Naive thymus-derived CD8-positive, alpha-beta T cell (primary cell): ENCODE results near the gene NR4A1. TPM values are rescaled to one million over a fixed set of nuclear protein-coding genes. Genes with fewer than 3 reads are reported as not detected.

ENCODE experiments used
- ATAC-seq, 2 donors: fragments of 150-1000 bp; cut with Tn5 transposase in 1 of 2; sonication (Bioruptor Pico), chemical (Tn5 transposase) in 1 of 2; 1 replicate in 1 of 2; 2 replicates in 1 of 2; pipeline ENCODE4 v1.10.0; 2021; ENCODE audit warnings: mild to moderate bottlenecking in 2 of 2, moderate library complexity in 2 of 2
- POLR2A ChIA-PET: fragments of 350-600 bp; sonication (Branson Sonifier 250); formaldehyde crosslinking; loops from one replicate; lab custom pipeline; 2021; ENCODE audit warnings: antibody characterized with exemption; lab: Charles Lee
- DNase-seq, 10 donors: peaks; one replicate each; pipeline versions ENCODE4 v3.0.0 to v3.0.0-alpha.2; 2020 to 2022
- H3K27ac Mint-ChIP-seq, 10 donors: one replicate each; pipeline ENCODE4 v1.8.0; 2020 to 2022; ENCODE audit warnings: mild to moderate bottlenecking in 10 of 10, mixed read lengths in 10 of 10, moderate library complexity in 4 of 10, inconsistent platforms in 1 of 10
- H3K27me3 Mint-ChIP-seq, 5 donors: one replicate each; pipeline ENCODE4 v1.8.0; 2021 to 2022; ENCODE audit warnings: mixed read lengths in 5 of 5
- H3K36me3 Mint-ChIP-seq, 3 donors: one replicate each; pipeline ENCODE4 v1.8.0; 2020 to 2022; ENCODE audit warnings: mixed read lengths in 3 of 3, mild to moderate bottlenecking in 2 of 3, inconsistent platforms in 1 of 3
- H3K4me1 Mint-ChIP-seq, 4 donors: one replicate each; pipeline ENCODE4 v1.8.0; 2021 to 2022; ENCODE audit warnings: mixed read lengths in 4 of 4
- H3K4me3 Mint-ChIP-seq, 10 donors: one replicate each; pipeline ENCODE4 v1.8.0; 2020 to 2022; ENCODE audit warnings: mild to moderate bottlenecking in 10 of 10, mixed read lengths in 10 of 10, moderate library complexity in 6 of 10, inconsistent platforms in 1 of 10
- H3K9me3 Mint-ChIP-seq, 9 donors: one replicate each; pipeline ENCODE4 v1.8.0; 2020 to 2022; ENCODE audit warnings: mixed read lengths in 9 of 9, mild to moderate bottlenecking in 3 of 9, inconsistent platforms in 1 of 9, moderate library complexity in 1 of 9
- polyA plus RNA-seq, 3 donors: library from polyadenylated mRNA; unstranded; fragments of 300-500 nt; fragmentation: Illumina TruSeq; gene quantifications; one replicate each; pipeline ENCODE4 v1.2.3, GENCODE V29; 2021
- total RNA-seq, 8 experiments: library from RNA in 2 of 8; stranded (reverse) in 2 of 8; gene quantifications; one replicate each; pipeline ENCODE4 v1.2.3 and lab custom pipeline; 2021 to 2026

NR4A1 gene
- total and polyA plus RNA-seq, 5 experiments from 2014 or later = 0.39 to 2.4 (median 0.79) TPM

DNA sequence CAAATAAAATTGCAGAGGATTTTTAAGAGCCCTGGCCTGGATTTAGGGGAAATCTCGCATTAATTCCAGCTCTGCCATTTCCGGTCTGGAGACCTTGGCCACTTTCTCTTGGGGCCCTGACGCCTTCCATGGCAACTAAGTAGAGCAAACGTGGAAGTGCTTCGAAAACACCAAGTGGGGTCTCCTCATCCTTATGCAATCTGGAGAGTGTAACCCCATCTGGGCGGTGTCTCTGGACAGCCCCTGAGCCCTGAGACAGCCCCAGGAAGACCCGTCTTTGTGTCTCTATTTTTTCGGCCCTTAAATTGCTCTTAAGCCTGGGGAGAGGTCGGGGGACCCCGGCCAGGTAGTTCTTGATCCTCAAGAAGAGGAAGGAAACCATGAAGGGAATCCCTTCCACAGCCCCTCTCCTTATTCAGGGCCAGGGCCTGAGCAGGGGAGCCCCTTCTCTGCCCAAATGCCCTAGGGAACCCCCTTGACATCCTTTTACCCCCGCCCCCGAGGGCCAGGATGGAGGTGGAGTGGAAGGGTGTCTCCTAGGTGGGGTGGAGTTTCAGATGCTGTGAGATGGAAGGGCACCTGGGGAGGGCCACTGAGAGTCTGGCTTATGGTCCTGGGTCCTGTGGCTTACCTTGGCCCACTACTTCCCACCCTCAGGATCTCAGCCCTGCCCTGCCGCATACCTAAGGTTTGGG, 17.6 kb upstream of the NR4A1 start:
- H3K36me3 Mint-ChIP-seq = no peaks in the 10 kb centered on the region
- POLR2A ChIA-PET = interaction anchor here (1.0 to 2.1 kb wide), 6 partner anchors 8 to 47 kb away, joined by 3 to 14 read pairs (median 9); partner anchors contain the start of genes ATG101 and NR4A1
- peak overlapping the region; percentile 63 to 99 (median 89) for H3K27ac Mint-ChIP-seq
- H3K27me3 Mint-ChIP-seq = no peaks in the 10 kb centered on the region
- ATAC-seq = no peak
- DNase-seq = no peak
- no peaks in the 10 kb centered on the region for H3K9me3 Mint-ChIP-seq
- H3K4me1 Mint-ChIP-seq = peaks cover 16 to 51% (median 35%) of the 10 kb centered on the region in 4 donors
- H3K4me3 Mint-ChIP-seq = peak overlapping the region; percentile 64 to 86 (median 81)

DNA sequence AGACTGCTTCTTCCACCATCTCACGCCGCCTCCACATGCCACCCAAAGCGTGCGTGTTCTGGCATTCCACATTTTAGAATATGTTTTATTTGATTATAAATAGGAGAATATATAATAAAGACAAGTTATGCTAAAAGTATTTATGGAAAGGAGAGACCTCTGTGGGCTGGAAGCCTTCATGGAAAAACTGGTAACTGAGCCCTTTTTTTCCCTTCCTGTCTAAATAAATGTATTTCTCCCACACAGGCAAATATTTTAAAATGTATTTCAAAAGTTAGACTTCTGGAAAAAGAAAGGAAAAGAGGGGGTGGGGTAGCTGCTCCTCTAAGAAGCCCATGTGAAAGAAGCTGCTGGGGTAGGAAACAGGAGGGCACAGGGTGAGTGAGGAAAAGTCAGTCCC, 16.1 kb upstream of the NR4A1 start:
- no peaks in the 10 kb centered on the region for H3K9me3 Mint-ChIP-seq

DNA sequence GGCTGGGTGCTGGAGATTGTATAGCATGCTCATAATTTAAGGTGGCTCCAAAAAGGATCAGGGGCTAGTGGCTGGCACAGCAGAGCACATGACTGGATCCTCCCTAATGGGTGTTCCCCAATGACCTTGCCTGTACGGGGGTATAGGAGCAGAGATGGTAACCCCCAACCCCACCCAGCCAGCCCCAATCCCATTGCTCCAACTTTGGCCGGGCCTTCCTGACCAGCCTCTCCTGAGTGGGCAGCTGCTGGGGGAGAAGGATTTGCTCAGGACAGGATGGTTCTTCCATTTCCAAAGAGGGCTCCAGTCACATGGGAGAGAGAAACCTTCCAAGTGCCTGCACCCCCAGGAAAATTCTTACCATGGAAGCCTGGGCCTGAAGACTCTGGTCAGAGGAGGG, 15.3 kb upstream of the NR4A1 start:
- DNase-seq (no peak), ATAC-seq (no peak)
- no peaks in the 10 kb centered on the region for H3K9me3 Mint-ChIP-seq
- H3K27ac Mint-ChIP-seq = peak overlapping the region in 9 of 10 donors; percentile 75 to 90 (median 84)
- no peaks in the 10 kb centered on the region for H3K36me3 Mint-ChIP-seq
- no peaks in the 10 kb centered on the region for H3K27me3 Mint-ChIP-seq
- POLR2A ChIA-PET = interaction anchor here (1.1 to 1.9 kb wide), 6 partner anchors 9 to 35 kb away, joined by 3 to 5 read pairs (median 4); partner anchors contain the start of gene NR4A1
- peaks cover 19 to 72% (median 48%) of the 10 kb centered on the region in 4 donors for H3K4me1 Mint-ChIP-seq
- peak overlapping the region; percentile 52 to 78 (median 72) for H3K4me3 Mint-ChIP-seq

More for the DNA sequence above, 16.1 kb upstream of the NR4A1 start:
- POLR2A ChIA-PET = interaction anchor here (1.4 kb wide), 1 partner anchor 10 kb away, joined by 4 read pairs; no protein-coding TSS in a partner anchor
- DNase-seq (no peak), ATAC-seq (no peak)
- Mint-ChIP-seq H3K36me3 (no peaks in the 10 kb centered on the region), H3K27ac (peak overlapping the region in 7 of 10 donors; percentile 24 to 86 (median 79)), H3K4me3 (peak overlapping the region in 3 of 10 donors; percentile 7 to 57 (median 20)), H3K27me3 (no peaks in the 10 kb centered on the region), H3K4me1 (peaks cover 19 to 65% (median 44%) of the 10 kb centered on the region in 4 donors)

DNA sequence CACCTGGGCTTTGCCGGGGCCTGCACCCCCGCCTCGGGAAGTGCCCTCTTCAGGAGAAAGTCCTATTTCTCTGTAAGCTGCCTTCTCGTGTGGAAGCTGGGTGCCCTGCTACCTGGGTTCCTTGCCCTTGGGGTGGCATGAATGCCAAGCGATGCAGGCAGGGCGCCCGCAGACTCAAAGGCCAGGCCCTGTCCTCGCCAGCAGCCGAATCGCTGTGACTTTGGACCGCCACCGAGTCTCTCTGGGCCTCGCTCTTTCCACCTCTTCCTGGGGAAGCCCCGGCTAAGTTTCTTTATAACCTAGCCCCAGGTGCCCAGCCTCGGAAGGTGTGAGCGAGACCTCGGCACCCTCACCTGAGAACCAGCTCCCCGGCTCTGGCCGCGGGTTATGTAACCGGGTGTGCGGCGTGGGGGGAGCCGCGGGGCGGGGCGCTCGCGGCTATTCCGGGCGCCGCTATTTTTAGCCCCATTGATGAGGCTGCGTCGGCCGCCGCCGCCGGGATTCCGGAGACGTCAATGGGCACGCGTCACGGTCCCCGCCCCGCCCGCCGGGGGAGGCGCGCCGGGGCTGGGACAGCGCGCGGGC, 14.6 kb upstream of the NR4A1 start:
- POLR2A ChIA-PET = interaction anchor here (1.0 to 1.9 kb wide), 6 partner anchors 9 to 34 kb away, joined by 3 to 5 read pairs (median 4); partner anchors contain the start of gene NR4A1
- ATAC-seq = peak; percentile 59 to 74
- peaks cover 20 to 79% (median 53%) of the 10 kb centered on the region in 4 donors for H3K4me1 Mint-ChIP-seq

DNA sequence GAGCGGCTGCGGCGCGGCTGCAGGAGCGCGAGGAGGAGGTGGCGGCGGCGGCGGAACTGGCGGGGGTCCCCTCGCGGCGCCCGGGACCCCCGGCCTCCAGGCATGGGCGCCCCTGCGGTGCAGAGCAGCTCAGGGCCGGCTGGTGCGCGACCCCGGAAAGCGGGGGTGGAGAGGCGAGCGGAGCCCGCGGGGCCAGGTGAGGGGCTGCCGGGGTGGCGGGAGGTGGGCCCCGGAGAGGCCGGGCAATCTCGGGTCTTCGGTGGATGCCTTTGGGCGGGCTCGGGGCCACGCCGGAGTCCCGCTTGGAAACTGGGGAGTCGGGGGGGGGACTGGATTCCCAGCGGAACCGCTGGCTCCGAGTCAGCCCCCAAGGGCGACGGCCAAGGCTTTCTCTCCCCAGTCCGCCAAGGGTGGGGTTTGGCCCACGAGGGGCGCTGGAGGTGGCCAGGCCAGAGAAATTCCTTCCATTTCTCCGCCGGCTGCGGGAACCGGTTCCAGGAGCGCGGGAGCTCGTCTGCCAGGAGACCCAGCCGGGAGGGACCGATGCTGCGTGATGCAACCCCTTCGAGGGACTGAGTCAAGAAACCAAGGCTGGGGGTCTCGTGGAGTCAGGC, 13.9 kb upstream of the NR4A1 start:
- peak overlapping the region in 9 of 10 donors; percentile 10 to 79 (median 57) for H3K4me3 Mint-ChIP-seq
- peak overlapping the region in 6 of 10 donors; percentile 36 to 89 (median 60) for H3K27ac Mint-ChIP-seq
- ATAC-seq = peak; percentile 1 to 13
- DNase-seq = no peak
- H3K36me3 Mint-ChIP-seq = no peaks in the 10 kb centered on the region
- POLR2A ChIA-PET = interaction anchor here (1.0 to 1.9 kb wide), 4 partner anchors 12 to 33 kb away, joined by 3 to 5 read pairs (median 4); no protein-coding TSS in a partner anchor
- H3K4me1 Mint-ChIP-seq = peaks cover 26 to 80% (median 58%) of the 10 kb centered on the region in 4 donors
- no peaks in the 10 kb centered on the region for H3K9me3 Mint-ChIP-seq
- no peaks in the 10 kb centered on the region for H3K27me3 Mint-ChIP-seq

More for the DNA sequence above, 14.6 kb upstream of the NR4A1 start:
- H3K36me3 Mint-ChIP-seq = no peaks in the 10 kb centered on the region
- peak; percentile 74 to 93 (median 88) for DNase-seq
- H3K27me3 Mint-ChIP-seq = no peaks in the 10 kb centered on the region
- H3K4me3 Mint-ChIP-seq = peak overlapping the region; percentile 52 to 78 (median 72)
- H3K27ac Mint-ChIP-seq = peak overlapping the region in 9 of 10 donors; percentile 52 to 90 (median 82)
- no peaks in the 10 kb centered on the region for H3K9me3 Mint-ChIP-seq

DNA sequence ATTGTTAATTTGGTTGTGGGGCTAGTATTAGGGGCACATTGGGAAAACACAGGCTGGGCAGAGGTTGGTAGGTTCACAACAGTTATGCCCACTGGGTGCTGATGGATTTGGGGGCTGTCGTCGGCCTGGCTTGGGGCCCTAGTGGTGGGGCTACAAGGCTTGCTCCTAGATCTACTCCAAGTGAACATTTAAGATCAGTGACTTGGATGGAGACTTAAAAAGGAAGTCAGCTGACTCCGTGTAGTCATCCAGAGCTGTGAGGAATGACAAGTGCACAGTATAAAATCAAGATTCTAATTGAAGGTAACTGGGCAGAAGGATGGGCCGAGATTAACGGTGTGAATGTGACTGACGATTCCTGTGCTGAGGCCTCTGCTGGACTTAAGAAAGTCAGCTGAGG, 12.8 kb upstream of the NR4A1 start:
- DNase-seq = no peak
- no peak for ATAC-seq
- Mint-ChIP-seq H3K4me1 (peaks cover 21 to 79% (median 55%) of the 10 kb centered on the region in 4 donors), H3K27ac (peak overlapping the region; percentile 36 to 94 (median 76)), H3K4me3 (peak overlapping the region; percentile 48 to 83 (median 62)), H3K27me3 (no peaks in the 10 kb centered on the region), H3K9me3 (no peaks in the 10 kb centered on the region), H3K36me3 (no peaks in the 10 kb centered on the region)
- POLR2A ChIA-PET = interaction anchor here (1.6 to 1.9 kb wide), 2 partner anchors 12 to 31 kb away, joined by 4 to 12 read pairs; partner anchors contain the start of gene ATG101

DNA sequence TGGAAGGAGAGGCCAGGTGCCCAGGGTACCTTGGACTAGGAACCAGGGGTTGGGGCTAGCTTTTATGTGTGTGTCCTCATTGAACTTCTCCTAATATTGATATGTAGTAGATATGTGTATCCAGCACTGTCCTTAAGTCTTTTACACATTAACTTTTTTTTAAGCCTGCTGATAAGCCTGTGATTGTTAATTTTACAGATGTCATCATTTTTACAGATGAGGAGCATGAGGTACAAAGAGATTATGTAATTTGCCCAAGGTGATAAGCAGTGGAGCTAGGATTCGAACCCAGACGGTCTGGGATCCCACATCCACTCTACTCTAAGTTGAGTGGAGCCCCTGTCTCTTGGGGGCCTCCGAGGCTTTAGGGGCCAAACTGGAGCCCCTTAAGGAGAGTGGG, 10.2 kb upstream of the NR4A1 start:
- H3K27ac Mint-ChIP-seq = peak overlapping the region in 5 of 10 donors; percentile 24 to 67 (median 40)
- peaks cover 0 to 1% (median 0%) of the 10 kb centered on the region in 5 donors for H3K27me3 Mint-ChIP-seq
- no peak for DNase-seq
- no peaks in the 10 kb centered on the region for H3K9me3 Mint-ChIP-seq
- H3K4me3 Mint-ChIP-seq = peak overlapping the region in 1 of 10 donors; percentile 29
- POLR2A ChIA-PET = interaction anchor here (0.6 to 2.0 kb wide), 7 partner anchors 8 to 81 kb away, joined by 3 to 12 read pairs (median 7); partner anchors contain the start of genes ATG101 and NR4A1
- no peaks in the 10 kb centered on the region for H3K36me3 Mint-ChIP-seq
- no peak for ATAC-seq
- peaks cover 23 to 74% (median 46%) of the 10 kb centered on the region in 4 donors for H3K4me1 Mint-ChIP-seq

DNA sequence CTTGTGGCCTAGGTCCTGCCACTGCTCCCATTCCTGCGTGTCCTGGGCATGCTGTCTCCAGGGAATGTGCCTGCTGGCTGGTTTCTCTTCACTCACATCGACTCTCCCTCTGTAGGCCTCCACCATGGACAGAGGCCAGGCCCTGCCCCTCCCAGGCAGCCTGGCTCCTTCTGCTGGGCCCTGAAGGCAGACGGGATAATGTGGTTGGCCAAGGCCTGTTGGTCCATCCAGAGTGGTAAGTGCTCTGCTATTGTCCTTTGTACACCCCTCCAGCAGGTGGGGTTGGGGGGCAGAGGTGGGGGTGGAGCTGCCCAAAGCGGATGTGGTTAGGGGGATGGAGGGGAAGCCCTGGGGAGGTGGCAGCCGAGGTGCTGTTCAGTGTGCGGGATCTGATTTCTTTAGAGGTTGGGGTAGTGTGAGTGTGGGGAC, 9.5 kb upstream of the NR4A1 start:
- Mint-ChIP-seq H3K36me3 (no peaks in the 10 kb centered on the region), H3K4me1 (peaks cover 20 to 74% (median 41%) of the 10 kb centered on the region in 4 donors), H3K27ac (peak overlapping the region; percentile 61 to 93 (median 87)), H3K4me3 (peak overlapping the region; percentile 52 to 88 (median 71)), H3K27me3 (peaks cover 0 to 1% (median 0%) of the 10 kb centered on the region in 5 donors), H3K9me3 (no peaks in the 10 kb centered on the region)
- ATAC-seq = peak; percentile 65 to 80
- POLR2A ChIA-PET = interaction anchor here (0.6 to 2.0 kb wide), 8 partner anchors 9 to 82 kb away, joined by 3 to 12 read pairs (median 6); partner anchors contain the start of genes ATG101 and NR4A1
- DNase-seq = peak; percentile 44 to 87 (median 70)

DNA sequence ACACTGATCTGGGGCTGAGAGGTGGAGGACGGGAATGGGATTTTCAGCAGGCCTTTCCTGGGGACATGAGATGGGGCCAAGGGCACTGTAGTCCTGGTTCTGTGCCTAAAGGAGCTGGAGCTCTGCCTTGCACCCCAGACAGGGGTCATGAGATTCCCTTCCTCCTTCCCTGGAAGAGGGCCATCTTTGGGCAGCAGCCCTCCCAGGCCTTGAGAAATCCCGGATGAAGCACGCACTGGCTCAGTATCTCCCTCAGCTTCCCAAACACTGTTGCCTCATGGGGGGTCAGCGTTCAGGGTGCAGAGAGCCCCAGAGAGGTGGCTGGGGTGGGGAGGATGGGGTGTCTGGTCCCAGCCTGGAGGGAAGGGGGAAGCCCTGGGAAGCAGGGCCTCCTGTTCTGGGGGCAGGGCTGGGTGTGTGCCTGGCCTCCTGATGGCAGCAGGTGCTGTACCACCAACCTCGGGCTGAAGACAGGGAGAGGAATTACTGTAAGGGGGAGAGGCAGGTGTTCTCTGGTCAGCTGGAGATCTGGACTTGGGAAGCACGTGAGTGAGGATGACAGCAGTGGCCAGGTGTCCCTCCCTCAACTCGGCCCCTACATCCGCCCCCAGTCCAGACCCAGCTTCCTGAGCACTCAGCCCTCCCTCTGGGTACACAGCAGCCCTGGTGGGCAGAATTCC, 8.4 kb upstream of the NR4A1 start:
- peak overlapping the region in 1 of 10 donors; percentile 86 for H3K4me3 Mint-ChIP-seq
- DNase-seq (no peak), ATAC-seq (no peak)
- H3K4me1 Mint-ChIP-seq = peaks cover 20 to 73% (median 41%) of the 10 kb centered on the region in 4 donors
- POLR2A ChIA-PET = interaction anchor here (2.0 kb wide), 2 partner anchors 8 to 17 kb away, joined by 7 to 11 read pairs; partner anchors contain the start of gene NR4A1
- peaks cover 0 to 1% (median 0%) of the 10 kb centered on the region in 5 donors for H3K27me3 Mint-ChIP-seq
- no peaks in the 10 kb centered on the region for H3K9me3 Mint-ChIP-seq
- peak overlapping the region in 4 of 10 donors; percentile 37 to 93 (median 88) for H3K27ac Mint-ChIP-seq
- H3K36me3 Mint-ChIP-seq = no peaks in the 10 kb centered on the region

DNA sequence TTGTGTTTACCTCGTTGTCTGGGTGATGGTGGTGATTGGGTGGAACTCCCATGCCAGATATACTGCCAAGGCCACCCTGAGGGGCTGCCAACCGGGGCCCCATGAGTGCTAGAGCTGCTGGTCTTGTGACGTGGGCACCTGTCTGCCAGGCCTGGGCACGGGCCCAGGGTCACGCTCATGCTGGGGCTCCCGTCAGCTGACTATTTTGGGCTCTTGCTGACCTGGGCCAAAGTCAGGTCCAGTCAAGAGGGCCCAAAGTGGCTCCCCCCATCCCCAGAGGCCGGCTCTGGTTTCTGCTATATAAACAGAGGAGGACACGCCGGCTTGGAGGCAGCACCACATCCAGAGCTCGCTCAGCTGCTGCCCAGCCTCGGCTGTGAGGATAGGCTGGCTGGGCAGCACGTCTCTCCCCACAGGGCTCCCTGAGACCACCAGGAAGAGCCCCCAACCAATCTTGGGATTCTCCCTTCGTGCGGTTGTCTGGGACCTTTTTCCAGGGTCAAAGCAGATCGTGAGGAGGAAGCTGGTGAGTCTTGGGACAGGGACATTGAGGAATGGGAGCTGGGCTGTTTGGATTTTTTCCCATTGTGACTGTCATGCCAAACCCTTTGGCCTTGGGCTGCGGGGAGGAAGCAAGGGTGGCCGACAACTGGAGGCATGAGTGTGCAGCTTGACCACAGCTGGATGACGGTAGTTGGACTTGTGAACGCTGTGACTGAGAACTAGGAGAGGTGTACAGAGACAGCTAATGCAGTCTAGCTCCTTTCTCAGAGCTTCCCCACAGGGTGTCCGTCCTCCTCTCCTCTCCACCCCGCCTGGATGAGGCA, 7.6 kb upstream of the NR4A1 start:
- DNase-seq = no peak
- POLR2A ChIA-PET = interaction anchor here (1.7 kb wide), 1 partner anchor 26 kb away, joined by 3 read pairs; the partner anchor contains the start of gene ATG101

More for the DNA sequence above, 7.6 kb upstream of the NR4A1 start:
- H3K27me3 Mint-ChIP-seq = peaks cover 0 to 1% (median 0%) of the 10 kb centered on the region in 5 donors
- no peaks in the 10 kb centered on the region for H3K9me3 Mint-ChIP-seq
- ATAC-seq = no peak
- peaks cover 16 to 67% (median 38%) of the 10 kb centered on the region in 4 donors for H3K4me1 Mint-ChIP-seq
- peak overlapping the region in 2 of 10 donors; percentile 48 to 50 for H3K27ac Mint-ChIP-seq
- H3K36me3 Mint-ChIP-seq = no peaks in the 10 kb centered on the region
- no peak overlapping the region for H3K4me3 Mint-ChIP-seq
